Astrocyte of the spinal cord (primary cell): ENCODE data around the gene ZNF296.
"Not testable (repeated sequence)": the region's sequence is repeated elsewhere in the genome, so short reads cannot be mapped to it uniquely, and the experiment has no call there.

Experiments used
- DNase-seq: peaks from one replicate; pipeline ENCODE4 v3.0.0; 2011; ENCODE audit warnings: low read depth, low spot score
- H3K4me3 ChIP-seq: 2 replicates; pipeline ENCODE4 v1.5.1; 2011; ENCODE audit warnings: low read depth, mild to moderate bottlenecking, low read length, moderate library complexity
- in situ Hi-C: cut with HindIII; loops from 2 replicates; pipeline ENCODE4 v1.10.0; 2017; ENCODE audit warnings: low sequenced_read_pairs
- TF ChIP-seq, protein P1 (sequence below): IDR thresholded peaks from 2 replicates; pipeline ENCODE4 v1.5.1; 2012; ENCODE audit warnings: low read depth, mild to moderate bottlenecking, low read length, inconsistent platforms

Gene ZNF296

GRCh38 chr19:45119582-45119981, 43.3 kb upstream of the ZNF296 start:
- TF ChIP-seq, protein P1, sequence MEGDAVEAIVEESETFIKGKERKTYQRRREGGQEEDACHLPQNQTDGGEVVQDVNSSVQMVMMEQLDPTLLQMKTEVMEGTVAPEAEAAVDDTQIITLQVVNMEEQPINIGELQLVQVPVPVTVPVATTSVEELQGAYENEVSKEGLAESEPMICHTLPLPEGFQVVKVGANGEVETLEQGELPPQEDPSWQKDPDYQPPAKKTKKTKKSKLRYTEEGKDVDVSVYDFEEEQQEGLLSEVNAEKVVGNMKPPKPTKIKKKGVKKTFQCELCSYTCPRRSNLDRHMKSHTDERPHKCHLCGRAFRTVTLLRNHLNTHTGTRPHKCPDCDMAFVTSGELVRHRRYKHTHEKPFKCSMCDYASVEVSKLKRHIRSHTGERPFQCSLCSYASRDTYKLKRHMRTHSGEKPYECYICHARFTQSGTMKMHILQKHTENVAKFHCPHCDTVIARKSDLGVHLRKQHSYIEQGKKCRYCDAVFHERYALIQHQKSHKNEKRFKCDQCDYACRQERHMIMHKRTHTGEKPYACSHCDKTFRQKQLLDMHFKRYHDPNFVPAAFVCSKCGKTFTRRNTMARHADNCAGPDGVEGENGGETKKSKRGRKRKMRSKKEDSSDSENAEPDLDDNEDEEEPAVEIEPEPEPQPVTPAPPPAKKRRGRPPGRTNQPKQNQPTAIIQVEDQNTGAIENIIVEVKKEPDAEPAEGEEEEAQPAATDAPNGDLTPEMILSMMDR: no peak
- in situ Hi-C loops: no loop called here
- no peak overlapping the region for H3K4me3 ChIP-seq
- no peak for DNase-seq

DNA sequence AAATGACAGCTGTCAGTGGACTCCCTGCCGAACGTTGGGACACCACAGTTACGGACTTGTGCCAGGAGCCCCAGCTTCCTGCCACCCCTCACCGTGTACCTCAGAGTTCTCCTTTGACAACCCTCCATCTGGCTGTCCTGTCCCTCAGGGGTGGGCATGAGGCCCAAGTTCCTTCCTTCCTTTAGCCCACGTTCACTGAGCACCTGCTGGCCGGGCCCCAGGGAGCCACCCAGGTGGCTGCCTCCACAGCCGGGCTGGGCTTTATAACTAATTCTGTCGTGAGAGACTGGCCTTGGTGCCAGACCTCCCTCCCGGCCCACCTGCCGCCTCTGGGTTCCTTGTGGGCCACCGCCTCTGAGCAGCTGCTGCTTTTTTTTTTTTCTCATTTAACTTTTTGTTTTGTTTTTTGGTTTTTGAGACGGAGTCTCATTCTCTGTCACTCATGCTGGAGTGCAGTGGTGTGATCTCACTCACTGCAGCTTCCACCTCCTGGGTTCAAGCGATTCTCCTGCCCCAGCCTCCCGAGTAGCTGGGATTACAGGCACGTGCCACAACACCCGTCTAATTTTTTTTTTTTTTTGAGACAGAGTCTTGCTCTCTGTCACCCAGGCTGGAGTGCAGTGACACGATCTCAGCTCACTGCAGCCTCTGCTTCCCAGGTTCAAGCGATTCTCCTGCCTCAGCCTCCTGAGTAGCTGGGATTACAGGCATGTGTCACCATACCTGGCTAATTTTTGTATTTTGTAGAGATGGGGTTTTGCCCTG, 42.5 kb upstream of the ZNF296 start:
- H3K4me3 ChIP-seq, DNase-seq, in situ Hi-C loops: not testable (repeated sequence)

GRCh38 chr19:45118106-45118505, 41.8 kb upstream of the ZNF296 start:
- DNase-seq: no peak
- TF ChIP-seq, protein P1: no peak
- in situ Hi-C loops: no loop called here
- no peak overlapping the region for H3K4me3 ChIP-seq

- in situ Hi-C loops: no loop called here
- H3K4me3 ChIP-seq: no peak overlapping the region
- DNase-seq: no peak
- TF ChIP-seq, protein P1: no peak
Measured at GRCh38 chr19:45117671-45118070, 41.4 kb upstream of the ZNF296 start.

DNA sequence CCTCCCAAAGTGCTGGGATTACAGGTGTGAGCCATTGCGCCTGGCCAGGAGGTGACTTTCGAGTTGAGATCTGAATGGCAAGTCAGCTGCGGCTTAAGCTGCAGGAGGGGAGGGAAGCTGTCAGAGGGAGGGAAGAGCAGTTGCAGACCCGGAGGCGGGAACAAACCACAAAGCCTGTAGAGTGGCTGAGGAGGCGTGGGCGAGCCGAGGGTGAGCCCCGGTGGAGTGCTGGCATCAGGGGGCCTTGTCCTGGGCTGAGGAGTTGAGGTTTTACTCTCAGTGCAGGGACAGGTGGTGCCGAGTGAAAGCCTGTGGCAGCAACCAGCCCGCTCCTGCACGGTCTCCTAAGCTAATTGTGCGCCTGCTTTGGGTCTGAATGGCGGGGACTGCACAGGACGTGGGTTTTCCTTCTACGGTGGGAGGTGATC, 40.9 kb upstream of the ZNF296 start:
- TF ChIP-seq, protein P1: no peak
- in situ Hi-C loops: no loop called here
- DNase-seq: no peak
- H3K4me3 ChIP-seq: no peak overlapping the region

DNA sequence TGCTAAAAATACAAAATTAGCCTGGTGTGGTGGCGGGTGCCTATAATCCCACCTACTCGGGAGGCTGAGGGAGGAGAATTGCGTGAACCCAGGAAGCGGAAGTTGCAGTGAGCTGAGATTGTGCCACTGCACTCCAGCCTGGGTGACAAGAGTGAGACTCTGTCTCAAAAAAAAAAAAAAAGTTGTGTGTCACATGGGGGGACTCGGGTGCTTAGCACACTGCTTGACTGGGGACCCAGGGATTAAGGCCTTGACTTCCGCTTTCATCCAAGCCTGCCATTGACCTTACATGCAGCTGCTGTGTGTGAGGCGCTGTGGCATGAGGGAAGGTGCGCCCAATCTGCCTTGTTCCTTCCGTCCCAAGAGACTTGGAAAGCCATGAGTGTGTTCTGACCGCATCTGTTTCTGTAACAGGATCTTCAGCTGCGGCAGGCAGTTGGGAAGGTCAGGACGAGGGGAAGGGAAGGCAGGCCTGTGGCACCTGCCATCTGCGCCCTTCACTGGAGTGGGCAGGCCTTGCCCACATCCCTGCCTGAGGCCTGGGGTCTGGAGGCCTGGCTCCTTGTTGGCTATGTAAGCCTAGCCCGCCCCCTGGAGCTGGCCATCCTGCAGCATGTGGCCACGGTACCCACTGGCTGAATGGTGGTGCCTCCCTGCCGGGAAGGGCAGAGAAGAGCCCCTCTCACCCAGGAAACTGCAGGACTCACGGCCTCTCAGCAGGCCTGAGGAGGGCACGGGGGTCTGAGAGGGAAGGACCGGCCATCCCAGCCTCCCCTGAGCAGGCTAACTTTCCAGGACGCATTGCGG, 39.7 kb upstream of the ZNF296 start:
- in situ Hi-C loops: no loop called here
- H3K4me3 ChIP-seq: no peak overlapping the region
- TF ChIP-seq, protein P1: no peak
- no peak for DNase-seq

- in situ Hi-C loops: no loop called here
- no peak for DNase-seq
- no peak overlapping the region for H3K4me3 ChIP-seq
- TF ChIP-seq, protein P1: no peak
Measured at GRCh38 chr19:45114116-45114515, 37.8 kb upstream of the ZNF296 start.
